A549 (cell line): Measurements from ENCODE around the gene GPR17. TPM values are rescaled to one million over a fixed set of nuclear protein-coding genes. Genes with fewer than 3 reads are reported as not detected.

Experiments used
- ATAC-seq, 2 experiments: fragments of 200-7000 bp in 1 of 2; fragments of >200 bp in 1 of 2; cut with Nextera tagmentation in 1 of 2; cut with Tn5 transposase in 1 of 2; 3 replicates each; pipeline versions ENCODE4 v1.8.0 to v1.9.1; 2018 to 2020; ENCODE audit warnings: mild to moderate bottlenecking in 1 of 2, moderate library complexity in 1 of 2
- CTCF ChIA-PET: fragments of 300-600 bp; sonication (Branson Sonifier 250); formaldehyde crosslinking; extraction: SDS; loops from one replicate; lab custom pipeline; 2021; ENCODE audit warnings: antibody characterized with exemption, inconsistent platforms; lab: Yijun Ruan, JAX
- POLR2A ChIA-PET: fragments of 350-600 bp; formaldehyde crosslinking; extraction: SDS; loops from one replicate; lab custom pipeline; 2021; ENCODE audit warnings: antibody characterized with exemption, inconsistent platforms; lab: Yijun Ruan, JAX
- DNase-seq, 2 experiments: peaks; one replicate each; pipeline versions ENCODE4 v3.0.0 to v3.0.0-alpha.2; 2011 to 2016; ENCODE audit warnings: low read depth in 1 of 2, low spot score in 1 of 2
- FAIRE-seq: peaks from 2 replicates; lab custom pipeline; 2011; peaks lifted over from hg19 to GRCh38; lab: Jason Lieb, UNC
- H3K27ac ChIP-seq, 2 experiments: fragments of >200 bp; sonication (Bioruptor Twin); formaldehyde crosslinking; 3 replicates each; pipeline ENCODE4 v1.5.1; 2016 to 2017
- H3K4me1 ChIP-seq: fragments of >200 bp; sonication (Bioruptor Twin); formaldehyde crosslinking; 3 replicates; pipeline ENCODE4 v1.6.1; 2016
- H3K4me2 ChIP-seq: fragments of >200 bp; sonication (Bioruptor Twin); formaldehyde crosslinking; 3 replicates; pipeline ENCODE4 v1.6.1; 2016
- H3K4me3 ChIP-seq: fragments of >200 bp; sonication (Bioruptor Twin); formaldehyde crosslinking; 3 replicates; pipeline ENCODE4 v1.5.1; 2016
- H3K9me3 ChIP-seq: fragments of >200 bp; sonication (Bioruptor Twin); formaldehyde crosslinking; 3 replicates; pipeline ENCODE4 v1.6.1; 2016
- CBX8 ChIP-seq: fragments of 200-600 bp; sonication (generic); IDR thresholded peaks from 2 replicates; pipeline ENCODE4 v1.6.1; 2016
- CEBPB ChIP-seq, 2 experiments: fragments of >200 bp in 1 of 2; sonication (Bioruptor Twin) in 1 of 2; formaldehyde crosslinking in 1 of 2; IDR thresholded peaks; 2 replicates each; pipeline ENCODE4 v1.6.1; 2012 to 2016
- CHD2 ChIP-seq: fragments of 150-350 bp; IDR thresholded peaks from 2 replicates; pipeline ENCODE4 v1.6.1; 2014; ENCODE audit warnings: low read length; ENCODE audit not compliant: partially characterized antibody
- EHF ChIP-seq: fragments of 250-450 bp; sonication (Bioruptor Pico); IDR thresholded peaks from 2 replicates; pipeline ENCODE4 v1.5.0; 2020; ENCODE audit warnings: mild to moderate bottlenecking
- FOSB ChIP-seq: fragments of 250-450 bp; sonication (Bioruptor Pico); IDR thresholded peaks from 2 replicates; pipeline ENCODE4 v1.5.0; 2020; ENCODE audit warnings: mild to moderate bottlenecking, moderate library complexity
- FOSL2 ChIP-seq, 2 experiments: fragments of 450-650 bp in 1 of 2; fragments of >200 bp in 1 of 2; sonication (Bioruptor Twin) in 1 of 2; formaldehyde crosslinking; IDR thresholded peaks; 2 replicates each; pipeline versions ENCODE4 v1.5.0 to v1.6.1; 2016 to 2020; ENCODE audit warnings: mild to moderate bottlenecking in 1 of 2, moderate library complexity in 1 of 2
- HDAC2 ChIP-seq: fragments of 200-600 bp; sonication (generic); IDR thresholded peaks from 2 replicates; pipeline ENCODE4 v1.6.1; 2016
- HES2 ChIP-seq: fragments of >200 bp; sonication (Bioruptor Twin); formaldehyde crosslinking; IDR thresholded peaks from 2 replicates; pipeline ENCODE4 v1.6.1; 2016
- HOXA7 ChIP-seq: fragments of 250-450 bp; sonication (Bioruptor Pico); IDR thresholded peaks from 2 replicates; pipeline ENCODE4 v1.5.0; 2020; ENCODE audit warnings: mild to moderate bottlenecking, moderate library complexity
- HOXB13 ChIP-seq: fragments of 250-450 bp; sonication (Bioruptor Pico); IDR thresholded peaks from 2 replicates; pipeline ENCODE4 v1.5.0; 2020; ENCODE audit warnings: low read depth, mild to moderate bottlenecking, moderate library complexity
- JUN ChIP-seq, 2 experiments: fragments of >200 bp; sonication (Bioruptor Twin); formaldehyde crosslinking; IDR thresholded peaks; 2 replicates in 1 of 2; 3 replicates in 1 of 2; pipeline ENCODE4 v1.6.1; 2016 to 2017
- NR3C1 ChIP-seq: fragments of >200 bp; sonication (Bioruptor Twin); formaldehyde crosslinking; IDR thresholded peaks from 3 replicates; pipeline ENCODE4 v1.6.1; 2017
- PHF8 ChIP-seq: fragments of 200-600 bp; sonication (generic); IDR thresholded peaks from 2 replicates; pipeline ENCODE4 v1.6.1; 2016; ENCODE audit warnings: low read depth, mild to moderate bottlenecking, antibody characterized with exemption, moderate library complexity, borderline replicate concordance
- POLR2A ChIP-seq: IDR thresholded peaks from 2 replicates; pipeline ENCODE4 v1.6.1; 2012; ENCODE audit warnings: mild to moderate bottlenecking, low read length
- RNF2 ChIP-seq: fragments of 200-600 bp; sonication (generic); IDR thresholded peaks from 2 replicates; pipeline ENCODE4 v1.6.1; 2016; ENCODE audit warnings: low read depth, mild to moderate bottlenecking, antibody characterized with exemption, moderate library complexity, borderline replicate concordance
- SMC3 ChIP-seq: fragments of >200 bp; sonication (Bioruptor Twin); formaldehyde crosslinking; IDR thresholded peaks from 3 replicates; pipeline ENCODE4 v1.6.1; 2018; ENCODE audit warnings: inconsistent platforms
- USF2 ChIP-seq: fragments of 450-650 bp; IDR thresholded peaks from 2 replicates; pipeline ENCODE4 v1.6.1; 2014; ENCODE audit warnings: antibody characterized with exemption
- ZNF302 ChIP-seq: fragments of 250-450 bp; sonication (Bioruptor Pico); IDR thresholded peaks from 2 replicates; pipeline ENCODE4 v1.9.0; 2021; ENCODE audit warnings: inconsistent platforms, mild to moderate bottlenecking, moderate library complexity
- WGBS: methylation state at CpG from one replicate; pipeline ENCODE4 v1.1.6; 2017; ENCODE audit errors: missing lambda C conversion rate; 5-methylcytosine and 5-hydroxymethylcytosine counted together
- polyA plus RNA-seq, 4 experiments: library from polyadenylated mRNA; depleted of rRNA in 3 of 4; stranded (reverse); fragments of >200 nt; fragmentation: RNase III in 1 of 4; extraction: RNeasy Plus Mini Kit Qiagen cat#74134 plus additional on column Dnase treatment in 1 of 4; gene quantifications; 2 replicates in 3 of 4; 3 replicates in 1 of 4; pipeline ENCODE4 v1.2.3, GENCODE V29; 2011 to 2017

GPR17 gene
- polyA plus RNA-seq, 2 of the 4 experiments (the other 2 are of a cell fraction), result not detected

- H3K4me2 ChIP-seq, result no peak overlapping the region
- POLR2A ChIA-PET, result no interaction called here
- DNase-seq (no peak), FAIRE-seq (no peak), ATAC-seq (peak in 1 of 2 experiments; percentile 45; a peak in 3 of 6 replicates)
- CTCF ChIA-PET, result interaction anchor here (0.6 to 2.7 kb wide), 4 partner anchors 18 to 1111 kb away, joined by 3 to 11 read pairs (median 6); no protein-coding TSS in a partner anchor
- no peak for TF ChIP-seq POLR2A
- TF ChIP-seq EHF (CRISPR knock-in tag), result no peak
- TF ChIP-seq FOSL2 (IDR thresholded peaks at IDR 0.05), result no peak
- no peak for TF ChIP-seq FOSL2 (CRISPR knock-in tag; IDR thresholded peaks at IDR 0.05)
- no peaks in the 10 kb centered on the region for H3K4me1 ChIP-seq
- WGBS, result 75% methylated on average over 14 of the region's 24 CpGs
- no peak overlapping the region for H3K27ac ChIP-seq
- H3K9me3 ChIP-seq, result peaks cover 30% of the 10 kb centered on the region
- no peak overlapping the region for H3K4me3 ChIP-seq
Measured at GRCh38 chr2:127609031-127609751, 36.8 kb upstream of the GPR17 start.

GRCh38 chr2:127609818-127610217 lies 36.1 kb upstream of the GPR17 start:
- Histone ChIP-seq H3K4me2 (no peak overlapping the region), H3K9me3 (peaks cover 33% of the 10 kb centered on the region), H3K4me3 (no peak overlapping the region), H3K27ac (no peak overlapping the region)
- 88% methylated on average over 5 of the region's 8 CpGs for WGBS
- FAIRE-seq (no peak), DNase-seq (no peak), ATAC-seq (no peak)
- TF ChIP-seq HOXA7 (CRISPR knock-in tag), result no peak
- TF ChIP-seq CHD2, result no peak
- no peak for TF ChIP-seq PHF8
- no peak for TF ChIP-seq JUN (IDR thresholded peaks at IDR 0.05)
- TF ChIP-seq, all 56 proteins: peak for 0
- CTCF ChIA-PET, result interaction anchor here (0.6 to 2.7 kb wide), 4 partner anchors 12 to 1112 kb away, joined by 3 to 11 read pairs (median 6); no protein-coding TSS in a partner anchor
- POLR2A ChIA-PET, result no interaction called here
- no peaks in the 10 kb centered on the region for H3K4me1 ChIP-seq

- CTCF ChIA-PET, result interaction anchor here (1.0 to 2.7 kb wide), 3 partner anchors 11 to 39 kb away, joined by 3 to 11 read pairs (median 8); no protein-coding TSS in a partner anchor
- H3K4me2 ChIP-seq, result no peak overlapping the region
- FAIRE-seq, result no peak
- no peak overlapping the region for H3K27ac ChIP-seq
- no peak overlapping the region for H3K4me3 ChIP-seq
- peaks cover 33% of the 10 kb centered on the region for H3K9me3 ChIP-seq
- H3K4me1 ChIP-seq, result no peaks in the 10 kb centered on the region
- no peak for DNase-seq
- TF ChIP-seq SMC3 (no peak), HOXB13 (no peak), NR3C1 (no peak), HOXA7 (CRISPR knock-in tag) (no peak), RNF2 (no peak), CBX8 (no peak), USF2 (no peak), FOSL2 (IDR thresholded peaks at IDR 0.05) (no peak), FOSL2 (CRISPR knock-in tag; IDR thresholded peaks at IDR 0.05) (no peak), FOSB (CRISPR knock-in tag) (no peak), CEBPB (IDR thresholded peaks at IDR 0.05) (no peak), HES2 (no peak), HDAC2 (no peak)
- POLR2A ChIA-PET, result no interaction called here
- 13% methylated on average over 1 of the region's 1 CpG for WGBS
- no peak for ATAC-seq
Measured at GRCh38 chr2:127610561-127610960, 35.4 kb upstream of the GPR17 start.

GRCh38 chr2:127611076-127611925 lies 34.7 kb upstream of the GPR17 start:
- Histone ChIP-seq H3K9me3 (peaks cover 33% of the 10 kb centered on the region), H3K4me3 (no peak overlapping the region), H3K4me2 (no peak overlapping the region)
- POLR2A ChIA-PET, result no interaction called here
- WGBS, result 39% methylated on average over 10 of the region's 11 CpGs
- no peak for DNase-seq
- FAIRE-seq, result no peak
- TF ChIP-seq ZNF302 (CRISPR knock-in tag), result no peak
- TF ChIP-seq, all 56 proteins: peak for 0
- H3K4me1 ChIP-seq, result no peaks in the 10 kb centered on the region
- CTCF ChIA-PET, result interaction anchor here (0.5 to 2.7 kb wide), 5 partner anchors 20 to 49 kb away, joined by 3 to 11 read pairs (median 4); no protein-coding TSS in a partner anchor
- no peak for ATAC-seq
- H3K27ac ChIP-seq, result no peak overlapping the region
